ENCODE measurements around the gene KIAA1586.

- TF ChIP-seq POLR2A (IDR thresholded peaks at IDR 0.05): no peak
- TF ChIP-seq, protein P1, sequence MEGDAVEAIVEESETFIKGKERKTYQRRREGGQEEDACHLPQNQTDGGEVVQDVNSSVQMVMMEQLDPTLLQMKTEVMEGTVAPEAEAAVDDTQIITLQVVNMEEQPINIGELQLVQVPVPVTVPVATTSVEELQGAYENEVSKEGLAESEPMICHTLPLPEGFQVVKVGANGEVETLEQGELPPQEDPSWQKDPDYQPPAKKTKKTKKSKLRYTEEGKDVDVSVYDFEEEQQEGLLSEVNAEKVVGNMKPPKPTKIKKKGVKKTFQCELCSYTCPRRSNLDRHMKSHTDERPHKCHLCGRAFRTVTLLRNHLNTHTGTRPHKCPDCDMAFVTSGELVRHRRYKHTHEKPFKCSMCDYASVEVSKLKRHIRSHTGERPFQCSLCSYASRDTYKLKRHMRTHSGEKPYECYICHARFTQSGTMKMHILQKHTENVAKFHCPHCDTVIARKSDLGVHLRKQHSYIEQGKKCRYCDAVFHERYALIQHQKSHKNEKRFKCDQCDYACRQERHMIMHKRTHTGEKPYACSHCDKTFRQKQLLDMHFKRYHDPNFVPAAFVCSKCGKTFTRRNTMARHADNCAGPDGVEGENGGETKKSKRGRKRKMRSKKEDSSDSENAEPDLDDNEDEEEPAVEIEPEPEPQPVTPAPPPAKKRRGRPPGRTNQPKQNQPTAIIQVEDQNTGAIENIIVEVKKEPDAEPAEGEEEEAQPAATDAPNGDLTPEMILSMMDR (IDR thresholded peaks at IDR 0.05): no peak
Measured at GRCh38 chr6:57075092-57075491, 28.6 kb downstream of the KIAA1586 start.

All from adrenal gland (tissue), 5 donors.